ENCODE results near the gene NT5C1A.

Gene NT5C1A

GRCh38 chr1:39613250-39613649, 58.7 kb downstream of the NT5C1A start:
- H3K36me3 Mint-ChIP-seq (ENCODE audit: low read depth), result no peaks in the 10 kb centered on the region
- H3K9me3 Mint-ChIP-seq, result no peaks in the 10 kb centered on the region
- no peak overlapping the region for H3K4me3 Mint-ChIP-seq
- no peak overlapping the region for H3K27ac Mint-ChIP-seq
- intact Hi-C loops (cut with micrococcal nuclease), result no loop called here
- H3K27me3 Mint-ChIP-seq, result peaks cover 19% of the 10 kb centered on the region
- no peaks in the 10 kb centered on the region for H3K4me1 Mint-ChIP-seq (ENCODE audit: low read depth)

- H3K4me1 Mint-ChIP-seq (ENCODE audit: low read depth), result no peaks in the 10 kb centered on the region
- H3K27ac Mint-ChIP-seq, result no peak overlapping the region
- peak overlapping the region; percentile 21 for H3K4me3 Mint-ChIP-seq
- H3K36me3 Mint-ChIP-seq (ENCODE audit: low read depth), result no peaks in the 10 kb centered on the region
- H3K27me3 Mint-ChIP-seq, result peaks cover 9% of the 10 kb centered on the region
- H3K9me3 Mint-ChIP-seq, result no peaks in the 10 kb centered on the region
- intact Hi-C loops (cut with micrococcal nuclease), result no loop called here
Observed at GRCh38 chr1:39609618-39610331, 62.1 kb downstream of the NT5C1A start.
